Measurements from ENCODE around the gene ZNF425. TPM values are rescaled to one million over a fixed set of nuclear protein-coding genes. Genes with fewer than 3 reads are reported as not detected.

ZNF425 gene
- 1.1 and 2.3 TPM in 2 replicates for total RNA-seq

DNA sequence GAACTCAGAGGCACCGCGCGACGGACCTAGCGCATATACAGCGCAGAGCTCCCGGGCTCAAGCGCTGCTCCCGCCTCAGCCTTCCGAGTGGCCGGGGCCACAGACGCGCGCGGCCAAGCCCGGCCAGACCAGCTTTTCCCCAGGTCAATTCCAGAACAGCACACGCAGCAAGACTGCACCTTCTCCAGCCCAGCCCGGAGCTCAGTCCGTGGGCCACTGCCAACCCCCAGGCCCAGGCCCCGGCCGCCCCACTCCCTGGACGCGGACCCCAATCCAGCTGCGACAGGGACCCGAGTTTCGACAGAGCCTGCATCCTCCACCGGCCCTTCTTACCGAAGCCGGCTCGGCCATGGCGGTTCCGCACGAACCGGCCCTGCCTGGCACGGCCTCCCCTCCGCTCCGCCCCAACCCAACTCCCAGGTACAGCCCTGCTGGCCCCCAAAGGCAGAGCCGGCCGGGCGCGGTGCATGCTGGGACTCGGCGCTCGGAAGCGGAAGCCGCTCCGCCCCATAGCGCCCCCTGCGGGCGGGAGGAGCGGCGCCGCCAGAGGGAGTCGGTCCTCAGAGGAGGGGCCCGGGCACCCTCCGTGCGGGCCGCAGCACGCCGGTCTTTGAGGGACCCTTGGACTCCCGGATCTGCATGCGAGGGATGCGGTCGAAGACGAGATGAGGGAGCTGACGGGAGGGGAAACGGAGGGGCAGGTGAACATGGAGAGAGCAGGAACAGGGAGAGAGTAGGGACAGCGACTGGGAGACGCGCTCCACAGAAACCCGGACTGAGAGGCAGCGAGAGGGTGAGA is at the start of gene ZNF425:
Gene ZNF425, minus strand, starts transcription at position 462 of the 799 bp plus-strand sequence. Its CDS starts 111 bp downstream, at position 351.

GRCh38 chr7:149147072-149147751 is 21.1 kb upstream of the ZNF425 start, which contains the start of gene ZNF398:
Gene ZNF398, plus strand, starts transcription at chr7:149147453. Its CDS starts 290 bp downstream, at chr7:149147743.

DNA sequence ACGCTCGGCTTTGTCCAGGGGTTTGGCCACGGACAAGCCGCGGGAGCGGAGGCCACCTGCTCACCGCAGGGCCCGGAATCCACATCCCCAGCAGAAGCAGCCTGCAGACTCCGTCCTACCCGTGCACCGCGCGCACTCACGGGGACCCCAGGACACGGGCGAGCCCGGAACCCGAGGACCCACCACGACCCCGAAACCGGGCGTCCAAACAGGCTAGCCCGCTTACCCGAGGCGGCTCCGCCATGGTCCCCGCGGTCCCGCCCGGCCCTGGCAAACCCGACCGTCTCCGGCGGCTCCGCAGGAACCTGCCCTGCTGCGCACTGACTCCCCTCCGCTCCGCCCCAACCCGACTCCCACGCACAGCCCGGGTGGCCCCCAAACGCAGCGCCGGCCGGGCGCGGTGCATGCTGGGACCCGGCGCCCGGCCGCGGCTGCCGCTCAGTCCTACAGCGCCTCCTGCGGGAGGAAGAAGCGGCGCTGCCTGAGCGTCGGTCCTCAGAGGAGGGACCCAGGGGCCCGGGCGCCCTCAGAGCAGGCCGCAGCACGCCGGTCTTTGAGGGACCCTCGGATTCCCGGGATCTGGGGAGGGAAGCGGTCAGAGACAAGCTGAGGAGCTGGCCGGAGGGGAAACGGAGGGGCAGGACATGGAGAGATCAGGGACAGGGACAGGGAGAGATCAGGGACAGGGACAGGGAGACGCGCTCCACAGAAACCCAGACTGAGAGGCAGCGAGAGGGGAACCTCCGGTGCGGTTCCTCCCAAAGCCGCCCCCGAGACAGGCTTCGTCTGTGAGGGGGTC is 35.5 kb downstream of the ZNF425 start, which contains the start of gene ZNF786:
Gene ZNF786, minus strand, starts transcription at position 322 of the 799 bp plus-strand sequence. Its CDS starts 78 bp downstream, at position 244.

Small RNA genes lying within 50 kb of the gene (small RNA-seq; reads per million reads assigned to genes)
- gene COX6B1P1 (not detected), gene RN7SL521P (not detected)

Other genes with a start within 250 kb of the ZNF425 start
- 8.8 and 17.2 TPM in 2 replicates for gene EZH2, start 242.0 kb downstream of the ZNF425 start, total RNA-seq
- gene PDIA4, start 97.8 kb downstream of the ZNF425 start, total RNA-seq = 379 and 408 TPM in 2 replicates
- gene ZNF786, start 35.6 kb downstream of the ZNF425 start, total RNA-seq = 6.2 and 7.5 TPM in 2 replicates
- 14.0 and 17.6 TPM in 2 replicates for gene ZNF398, start 21.1 kb upstream of the ZNF425 start, total RNA-seq
- gene ZNF282, start 69.2 kb upstream of the ZNF425 start, total RNA-seq = 31.0 and 37.9 TPM in 2 replicates
- gene ZNF212, start 113.3 kb upstream of the ZNF425 start, total RNA-seq = 7.1 and 8.2 TPM in 2 replicates
- 6.9 and 9.8 TPM in 2 replicates for gene ZNF783, start 135.9 kb upstream of the ZNF425 start, total RNA-seq